ENCODE measurements around the gene B3GNT5.

- TF ChIP-seq CTCF (IDR thresholded peaks at IDR 0.05; ENCODE audit: insufficient read depth, low read length): no peak
- no peak for TF ChIP-seq POLR2AphosphoS5 (IDR thresholded peaks at IDR 0.05; ENCODE audit: low read depth)
Observed at GRCh38 chr3:183274609-183275008, 21.6 kb downstream of the B3GNT5 start.

Data from HL-60 (cell line).